Measurements from ENCODE around the gene FZD7.

The FZD7 gene

DNA sequence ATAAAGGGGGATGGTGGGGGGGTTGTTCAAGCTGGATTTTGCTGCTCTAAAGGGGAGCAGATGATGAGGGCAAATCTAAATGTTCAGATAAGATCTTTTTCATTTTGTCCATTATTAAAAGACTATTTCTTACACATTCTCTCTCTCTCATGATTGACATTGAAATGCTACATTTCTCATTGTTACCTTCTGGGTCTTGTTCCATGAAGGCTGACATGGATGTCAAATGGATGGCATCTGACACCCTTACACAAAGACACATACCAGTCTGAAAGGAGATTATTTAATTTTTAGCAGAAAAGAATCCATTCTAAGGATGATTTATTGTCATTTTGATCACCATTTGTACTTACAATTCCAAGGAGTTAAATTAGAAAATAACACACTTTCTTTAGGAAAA, 11.1 kb downstream of the FZD7 start:
- no peak for DNase-seq (ENCODE audit: insufficient read length, low spot score)

DNA sequence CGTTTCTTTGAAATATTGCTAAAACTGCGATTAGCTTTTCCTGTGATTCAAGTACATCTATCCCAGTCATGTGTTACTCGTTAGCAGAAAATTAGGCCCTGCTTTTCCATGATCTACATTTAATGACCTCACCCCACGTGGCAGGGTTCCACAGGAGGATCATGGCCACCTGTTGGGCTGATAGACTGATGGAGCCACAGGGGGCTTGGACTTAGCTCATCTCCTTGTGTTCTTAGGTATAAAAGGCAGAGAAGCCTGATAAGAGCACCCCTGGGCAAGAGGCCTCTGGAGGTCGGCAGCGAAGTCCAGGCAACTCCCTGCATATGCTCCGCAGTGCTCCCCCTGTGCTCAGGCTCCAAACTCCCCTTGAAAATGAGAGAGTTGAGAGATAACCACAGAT, 12.9 kb downstream of the FZD7 start:
- no peak for FAIRE-seq
- TF ChIP-seq CTCF (IDR thresholded peaks at IDR 0.05; ENCODE audit: insufficient read depth, missing control alignments): no peak
- no peak for DNase-seq (ENCODE audit: insufficient read length, low spot score)

More for the DNA sequence above, 11.1 kb downstream of the FZD7 start:
- TF ChIP-seq CTCF (IDR thresholded peaks at IDR 0.05; ENCODE audit: insufficient read depth, missing control alignments): no peak
- no peak for FAIRE-seq

- FAIRE-seq (no peak), DNase-seq (ENCODE audit: insufficient read length, low spot score) (no peak)
- TF ChIP-seq CTCF (IDR thresholded peaks at IDR 0.05; ENCODE audit: insufficient read depth, missing control alignments): no peak
Observed at GRCh38 chr2:202049092-202049728, 15.6 kb downstream of the FZD7 start.

GRCh38 chr2:202049840-202050239, 16.2 kb downstream of the FZD7 start:
- DNase-seq (ENCODE audit: insufficient read length, low spot score) (no peak), FAIRE-seq (peak; percentile 21)
- no peak for TF ChIP-seq CTCF (IDR thresholded peaks at IDR 0.05; ENCODE audit: insufficient read depth, missing control alignments)

- no peak for TF ChIP-seq CTCF (IDR thresholded peaks at IDR 0.05; ENCODE audit: insufficient read depth, missing control alignments)
- no peak for DNase-seq (ENCODE audit: insufficient read length, low spot score)
- FAIRE-seq: no peak
Observed at GRCh38 chr2:202050652-202051051, 17.0 kb downstream of the FZD7 start.

DNA sequence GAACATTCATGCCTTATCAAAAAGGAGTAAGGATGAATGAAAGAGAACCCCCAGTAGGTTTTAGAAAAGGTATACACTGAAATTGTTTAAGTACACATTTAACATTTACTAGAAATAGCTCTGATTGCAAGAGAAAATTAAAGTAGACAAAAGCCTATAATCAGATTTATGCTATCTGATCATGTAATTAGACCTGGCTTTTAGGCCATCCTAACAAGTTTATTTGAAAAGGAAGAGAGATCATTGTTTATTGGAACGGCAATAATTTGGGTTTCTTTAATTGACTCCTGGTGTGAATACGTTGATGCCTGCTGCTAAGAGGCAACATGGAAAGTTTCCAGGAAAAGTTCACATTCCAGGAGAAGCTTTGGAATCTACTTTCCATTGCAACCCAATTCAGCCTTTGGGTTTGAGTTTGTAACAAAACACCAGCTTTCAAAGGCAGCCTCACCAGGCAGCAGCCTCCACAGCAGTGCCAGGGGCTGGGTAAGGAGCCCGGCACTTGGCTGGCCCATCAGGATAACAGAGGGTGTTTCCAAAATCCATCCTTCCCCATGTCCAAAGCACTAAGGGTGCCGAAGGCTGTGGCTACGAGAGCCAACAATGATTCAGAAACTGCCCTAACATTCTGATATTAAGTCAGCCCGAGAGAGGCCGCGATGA, 18.0 kb downstream of the FZD7 start:
- DNase-seq (ENCODE audit: insufficient read length, low spot score): no peak
- no peak for TF ChIP-seq CTCF (IDR thresholded peaks at IDR 0.05; ENCODE audit: insufficient read depth, missing control alignments)
- no peak for FAIRE-seq

- no peak for TF ChIP-seq CTCF (IDR thresholded peaks at IDR 0.05; ENCODE audit: insufficient read depth, missing control alignments)
- FAIRE-seq (no peak), DNase-seq (ENCODE audit: insufficient read length, low spot score) (no peak)
Observed at GRCh38 chr2:202052235-202052634, 18.6 kb downstream of the FZD7 start.
